HG02759 (cell line): Measurements from ENCODE around the gene MIGA2.

Experiments
- ATAC-seq: cut with Tn5 transposase; IDR thresholded peaks from one replicate; pipeline ENCODE4 v1.9.1; 2021; ENCODE audit warnings: mild to moderate bottlenecking, moderate library complexity; ENCODE audit not compliant: unreplicated experiment

MIGA2 gene

DNA sequence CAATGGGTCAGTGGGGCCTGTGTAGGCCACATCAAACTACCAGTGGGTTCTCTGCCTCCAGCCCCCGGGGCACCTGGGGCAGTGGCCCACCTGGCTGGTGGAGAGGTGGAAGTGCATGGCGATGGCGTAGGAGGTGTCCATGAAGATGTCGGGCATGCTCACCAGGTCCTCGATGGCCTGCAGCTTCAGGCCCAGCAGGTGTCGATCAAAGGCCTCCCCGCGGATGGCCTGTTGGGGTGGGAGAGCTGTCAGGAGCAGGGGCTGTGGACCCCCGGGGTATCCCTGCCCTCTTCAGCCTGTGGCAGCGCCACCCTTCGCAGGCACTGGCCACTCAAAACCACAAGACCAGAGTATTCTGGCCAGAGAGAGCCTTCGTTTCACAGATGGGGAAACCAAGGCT lies 59.5 kb downstream of the MIGA2 start:
- no peak for ATAC-seq

DNA sequence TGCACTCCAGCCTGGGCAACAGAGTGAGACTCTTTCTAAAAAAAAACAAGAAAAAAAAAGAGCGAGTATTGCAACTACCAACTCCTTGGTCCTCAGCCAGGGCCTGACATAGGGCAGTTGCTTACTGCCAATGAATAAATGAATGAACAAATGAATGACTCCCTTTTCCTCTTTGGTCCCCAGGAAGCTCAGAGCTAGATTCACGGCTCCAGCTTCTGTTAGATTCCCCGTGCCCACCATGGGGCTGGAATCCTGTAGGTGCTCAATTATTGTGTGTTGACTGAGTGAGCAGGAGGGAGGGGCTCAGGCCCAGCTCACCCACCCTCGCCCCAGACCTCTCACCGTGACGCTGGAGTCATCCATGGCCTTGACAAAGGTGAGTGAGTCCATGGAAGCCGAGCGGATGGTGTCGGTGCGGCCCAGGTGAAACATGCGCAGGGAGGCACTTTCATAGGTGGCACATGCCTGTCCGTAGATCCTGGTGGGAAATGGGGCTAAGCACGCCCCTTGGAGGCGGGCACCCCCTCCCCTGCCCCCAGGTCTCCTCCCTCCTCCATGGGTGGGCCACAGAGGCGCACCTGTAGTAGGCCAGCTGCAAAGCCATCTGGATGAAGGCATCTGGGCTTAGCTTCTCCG lies 61.4 kb downstream of the MIGA2 start:
- ATAC-seq, result no peak

DNA sequence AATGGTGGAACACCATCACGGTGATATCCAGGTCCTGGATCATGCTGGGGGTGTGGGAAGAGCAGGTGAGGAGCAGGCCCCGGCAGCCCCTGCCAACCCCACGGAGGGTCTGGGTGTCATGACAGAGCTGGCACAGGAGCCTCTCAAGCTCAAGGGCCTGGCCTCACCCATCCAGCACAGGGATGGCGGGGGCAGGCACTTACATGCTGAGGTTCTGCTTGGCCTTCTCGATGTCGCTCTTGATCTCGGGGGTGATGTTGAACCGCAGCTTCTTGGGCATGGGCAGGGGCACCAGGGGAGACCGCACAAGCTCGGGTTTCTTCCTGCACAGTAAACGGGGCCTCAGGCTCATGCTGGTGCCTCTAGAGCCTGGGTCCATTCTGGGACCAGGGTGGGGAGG lies 61.9 kb downstream of the MIGA2 start:
- no peak for ATAC-seq

DNA sequence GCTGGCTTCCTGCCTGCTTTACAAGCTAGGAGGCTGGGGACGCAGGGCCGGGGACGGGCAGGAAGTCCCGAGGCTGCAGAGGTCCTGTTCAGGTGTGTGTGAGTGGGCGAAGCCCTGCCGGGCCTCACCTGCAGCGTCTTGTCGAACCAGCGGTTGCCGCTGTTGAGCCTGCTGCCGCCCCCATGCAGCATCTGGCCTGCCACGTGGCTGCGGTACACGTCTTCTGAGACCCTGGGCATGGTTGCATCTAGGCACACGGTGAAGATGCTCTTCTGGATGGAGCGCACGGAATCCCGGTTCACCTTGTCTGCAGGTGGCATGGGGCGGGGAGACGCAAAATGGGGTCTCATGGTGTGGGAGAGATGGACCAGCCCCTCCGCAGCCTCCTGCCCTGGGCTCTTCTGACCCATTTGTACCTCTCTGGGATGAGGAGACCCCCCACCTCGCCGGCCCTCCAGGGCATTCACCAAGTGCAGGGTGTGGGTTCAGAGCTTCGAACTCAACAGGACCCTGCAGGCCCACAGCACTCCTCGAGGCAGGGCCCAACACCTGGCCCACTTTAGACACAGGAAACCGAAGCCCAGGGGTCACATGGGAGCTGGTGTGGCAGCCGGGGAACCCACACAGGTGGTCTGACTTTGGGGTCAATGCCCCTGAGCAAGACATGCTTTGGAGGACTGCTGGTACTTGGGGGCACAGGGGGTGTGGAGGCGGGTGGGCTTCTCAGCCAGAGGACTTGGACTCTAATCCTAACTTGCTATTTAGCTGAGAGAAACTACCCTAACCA lies 64.2 kb downstream of the MIGA2 start:
- ATAC-seq, result no peak

DNA sequence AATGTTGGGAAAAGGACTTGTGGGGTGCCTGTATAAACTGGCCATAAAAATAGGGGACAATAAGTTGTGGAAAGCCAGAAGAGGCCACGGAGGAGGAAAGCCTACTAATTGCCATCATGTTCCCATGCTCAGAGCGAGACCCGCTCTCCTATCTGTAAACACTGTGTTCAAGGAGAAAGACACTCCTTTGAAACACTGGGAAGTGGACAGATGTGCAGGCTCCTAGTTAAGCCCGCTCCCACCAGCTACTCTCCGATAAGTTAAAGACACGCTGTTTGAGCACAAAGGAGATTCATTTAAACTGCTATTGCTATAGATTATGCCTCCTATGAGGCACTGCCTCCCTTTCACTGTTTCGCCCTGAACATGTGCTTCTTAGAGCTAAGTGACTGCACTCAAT lies 64.9 kb downstream of the MIGA2 start:
- no peak for ATAC-seq

DNA sequence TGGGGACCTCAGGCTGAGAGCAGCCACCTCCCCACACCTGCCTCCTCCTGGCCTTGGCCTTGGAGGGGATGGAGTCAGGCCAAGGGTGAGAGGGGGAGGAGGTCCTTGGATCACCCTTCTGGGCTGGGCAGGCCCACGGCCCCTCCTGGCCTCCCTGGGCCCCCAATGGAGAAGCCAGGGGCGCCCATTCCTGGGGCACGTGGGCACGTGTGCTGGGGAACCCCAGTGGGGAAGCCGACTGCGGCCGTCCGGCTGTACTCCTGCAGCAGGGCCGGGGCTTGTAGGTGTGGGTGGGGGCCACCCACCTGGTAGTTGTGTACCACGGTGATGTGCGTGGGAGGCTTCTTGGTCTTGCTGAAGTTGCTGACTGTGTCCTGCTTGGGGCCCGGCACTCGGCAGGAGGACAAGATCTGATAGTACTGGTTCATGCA lies 65.7 kb downstream of the MIGA2 start:
- ATAC-seq, result no peak

DNA sequence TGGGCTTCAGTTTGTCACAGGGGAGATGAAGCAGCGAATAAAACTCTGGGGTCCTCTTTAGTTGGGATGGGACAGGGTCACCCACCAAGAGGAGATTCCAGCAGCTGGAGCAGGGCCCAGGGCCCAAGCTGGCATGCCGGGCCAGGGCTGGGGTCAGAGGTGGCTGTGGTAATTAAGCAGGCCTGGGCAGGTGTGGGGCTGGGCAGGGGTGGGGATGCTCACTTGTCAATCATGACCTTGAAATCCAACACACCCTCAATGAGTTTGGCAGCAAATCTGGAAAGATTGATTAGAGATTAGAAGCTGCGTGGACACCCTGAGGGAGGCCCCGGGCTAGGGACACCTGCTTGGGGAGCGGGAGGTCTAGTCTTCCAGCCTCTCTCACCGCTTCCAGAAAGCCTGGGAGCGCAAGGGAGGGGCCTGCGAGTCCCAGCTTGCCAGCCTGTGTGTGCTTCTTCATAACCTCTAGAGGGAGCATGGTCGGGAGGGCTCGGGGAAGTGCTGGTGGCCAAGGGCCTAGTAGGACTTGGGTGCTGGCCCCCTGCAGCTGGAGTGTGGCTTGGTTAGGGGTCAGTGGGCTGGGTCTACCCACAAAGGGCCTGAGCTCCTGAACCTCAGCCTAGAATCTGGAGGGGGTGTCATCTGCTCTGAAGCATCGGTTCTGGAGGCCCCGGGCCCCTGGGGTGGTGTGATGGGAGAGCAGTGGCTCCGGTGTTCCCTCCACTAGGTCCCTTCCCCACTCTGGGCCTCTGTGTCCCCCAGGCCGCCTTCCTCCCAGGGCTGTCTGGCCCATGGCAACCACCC lies 66.6 kb downstream of the MIGA2 start:
- ATAC-seq, result no peak

DNA sequence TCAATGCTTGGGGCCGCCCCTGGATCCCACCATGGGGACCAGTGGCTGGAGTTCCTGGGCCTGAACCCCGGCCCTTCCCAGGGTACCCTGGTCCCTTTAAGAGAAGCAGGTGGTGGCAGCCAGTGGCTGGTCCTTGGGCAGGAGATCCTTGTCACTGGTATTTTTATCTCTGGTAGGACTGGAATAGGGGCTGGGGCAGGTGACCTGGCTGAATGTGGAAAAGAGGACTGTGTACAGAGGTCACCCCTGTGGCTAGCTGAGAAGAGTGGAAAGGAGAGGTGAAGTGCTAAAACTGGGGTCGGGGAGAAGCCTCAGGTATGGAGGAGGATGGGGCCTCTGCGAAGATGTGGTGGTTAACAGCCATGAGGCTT lies 67.2 kb downstream of the MIGA2 start:
- no peak for ATAC-seq

DNA sequence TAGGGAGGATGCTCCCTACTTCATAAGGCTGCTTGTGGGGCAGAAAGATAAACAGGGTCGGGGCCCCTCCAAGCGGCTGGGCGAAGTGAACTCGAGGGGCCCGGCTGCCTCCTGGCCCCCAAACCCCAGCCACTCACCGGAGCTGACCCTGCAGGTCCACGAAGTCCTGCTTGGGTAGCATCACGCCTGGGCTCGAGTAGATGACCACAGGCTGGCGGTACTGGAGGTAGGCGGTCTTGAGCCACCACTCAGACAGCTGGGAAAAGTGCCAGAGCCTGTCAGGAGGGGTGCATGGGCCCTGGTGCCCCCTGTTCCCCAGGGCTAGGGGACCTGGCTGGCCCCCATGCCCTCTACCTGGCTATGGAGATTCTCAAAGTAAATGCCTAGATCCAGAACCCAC lies 67.6 kb downstream of the MIGA2 start:
- no peak for ATAC-seq

DNA sequence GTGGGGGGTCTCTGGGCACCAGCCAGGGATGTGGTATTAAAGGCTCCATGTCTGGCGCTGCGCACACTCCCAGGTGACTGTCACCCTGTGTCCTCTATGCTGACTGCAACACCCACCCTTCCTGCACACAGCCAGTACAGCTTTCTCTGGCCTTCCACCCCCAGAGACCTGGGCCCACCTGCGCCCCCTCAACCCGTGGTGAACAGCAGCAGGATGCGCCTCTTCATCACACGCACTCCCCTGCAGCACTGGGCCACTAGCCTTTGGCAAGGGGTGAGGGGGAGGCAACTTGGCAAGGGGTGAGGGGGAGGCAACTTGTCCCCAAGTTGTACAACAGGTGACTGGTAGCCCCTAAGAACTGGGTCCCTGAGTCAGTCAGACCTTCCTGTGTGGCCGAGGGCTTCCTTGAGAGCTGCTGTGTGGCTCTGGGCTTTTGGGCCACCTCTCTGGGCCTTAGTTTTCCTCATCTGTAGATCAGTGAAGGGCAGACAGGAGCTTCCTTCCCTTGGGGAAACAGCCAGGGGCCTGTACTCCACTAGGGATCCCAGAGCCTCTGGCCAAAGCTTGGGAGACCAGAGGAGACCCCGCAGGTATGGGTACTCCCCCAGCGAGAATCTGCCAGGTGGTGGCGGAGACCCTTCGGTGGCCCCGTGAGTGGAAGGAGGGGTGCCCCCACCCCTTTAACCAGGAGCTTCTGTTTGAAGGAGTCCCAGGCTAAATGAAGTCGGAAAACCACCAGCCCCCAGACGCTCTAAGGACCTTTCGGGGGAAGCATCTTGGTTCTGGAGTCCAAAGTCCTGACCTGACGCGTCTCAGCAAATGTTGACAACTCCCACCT lies 69.7 kb downstream of the MIGA2 start:
- ATAC-seq, result no peak

DNA sequence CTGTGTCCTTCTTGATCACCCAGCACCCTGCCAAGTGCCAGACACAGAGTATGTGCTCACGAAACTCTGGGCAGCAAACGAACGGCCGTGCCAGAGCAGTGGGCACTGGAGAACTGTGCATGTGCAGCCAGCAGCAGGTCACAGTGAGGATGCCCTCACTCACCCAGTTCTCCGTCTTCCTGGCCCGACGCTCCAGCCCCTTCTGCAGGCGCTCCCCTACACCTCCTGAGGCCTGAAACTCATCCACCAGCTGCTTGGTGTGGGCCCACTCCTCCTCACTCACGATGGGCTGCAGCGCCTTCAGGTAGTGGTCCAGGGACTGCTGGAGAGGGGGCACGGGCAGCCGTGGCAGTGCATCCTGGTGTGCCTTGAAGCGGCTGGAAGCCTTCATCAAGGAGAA lies 71.2 kb downstream of the MIGA2 start:
- no peak for ATAC-seq

DNA sequence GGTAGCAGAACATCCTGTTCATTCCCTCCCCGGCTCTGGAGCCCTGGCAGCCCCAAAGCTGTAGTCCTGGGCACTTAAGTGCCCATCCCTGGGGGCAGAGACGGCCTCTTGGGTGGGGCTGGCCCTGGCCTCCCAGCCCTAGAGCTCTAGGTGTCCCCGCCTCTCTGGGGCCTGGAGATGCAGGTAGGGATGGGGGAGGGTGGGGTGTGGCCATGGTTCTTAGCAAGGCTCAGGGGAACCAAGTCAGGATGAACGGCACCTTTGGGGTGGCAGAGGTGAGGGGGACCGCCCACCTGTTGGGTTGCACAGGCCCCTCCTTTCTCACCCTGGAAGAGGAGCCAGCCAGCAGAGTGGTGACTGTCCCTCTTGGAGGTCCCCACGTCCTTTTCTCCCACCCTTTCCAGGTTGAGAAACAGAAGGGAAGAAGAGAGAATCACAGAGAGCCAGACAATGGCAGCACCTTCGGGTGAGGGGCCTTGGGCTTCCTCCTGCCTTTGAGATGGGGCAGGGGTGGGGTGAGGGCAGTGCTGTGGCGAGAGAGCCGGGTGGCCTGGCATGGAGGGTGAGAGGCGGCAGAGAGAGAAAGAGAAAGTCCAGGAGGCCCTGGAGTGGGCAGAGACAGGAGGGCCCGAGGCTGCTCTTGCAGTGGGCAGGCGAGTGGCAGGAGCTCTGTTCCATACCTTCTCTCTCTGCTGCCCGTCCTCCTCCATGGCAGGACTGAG lies 71.8 kb downstream of the MIGA2 start:
- ATAC-seq, result no peak

DNA sequence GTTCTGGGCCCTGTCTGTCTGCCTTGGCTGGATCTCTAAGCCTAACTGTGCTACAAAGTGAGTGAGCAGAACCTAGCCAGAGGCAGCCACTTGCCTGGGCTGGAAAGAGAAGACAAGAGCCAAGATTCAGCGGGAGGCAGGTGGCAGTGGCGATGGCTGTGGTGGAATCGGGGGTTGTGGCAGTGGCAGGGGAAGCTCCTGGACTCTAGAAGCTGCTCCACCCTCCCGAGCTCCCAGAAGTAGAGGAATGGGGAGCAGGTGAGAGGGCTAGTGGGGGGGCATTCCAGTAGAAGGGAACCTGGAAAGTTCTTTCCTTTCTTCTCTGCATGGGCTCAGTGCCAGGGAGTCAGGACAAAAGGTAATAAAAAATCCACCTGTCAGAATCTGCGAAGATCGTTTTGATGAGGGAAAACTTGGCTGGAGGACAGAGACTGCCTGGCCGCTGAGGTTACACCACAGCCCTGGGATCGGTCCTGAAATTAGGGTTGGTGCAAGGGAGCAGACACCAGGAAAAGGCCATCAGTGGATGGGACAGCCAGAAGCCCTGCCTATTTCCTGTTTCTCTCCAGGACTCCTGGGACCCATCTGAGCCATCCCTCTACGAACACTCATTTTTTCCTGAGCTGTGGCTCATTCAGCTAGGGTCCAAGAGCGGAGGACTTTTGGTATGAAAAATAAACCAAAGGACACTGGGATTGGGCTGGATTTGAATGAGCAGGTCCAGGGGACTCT lies 72.5 kb downstream of the MIGA2 start:
- no peak for ATAC-seq

DNA sequence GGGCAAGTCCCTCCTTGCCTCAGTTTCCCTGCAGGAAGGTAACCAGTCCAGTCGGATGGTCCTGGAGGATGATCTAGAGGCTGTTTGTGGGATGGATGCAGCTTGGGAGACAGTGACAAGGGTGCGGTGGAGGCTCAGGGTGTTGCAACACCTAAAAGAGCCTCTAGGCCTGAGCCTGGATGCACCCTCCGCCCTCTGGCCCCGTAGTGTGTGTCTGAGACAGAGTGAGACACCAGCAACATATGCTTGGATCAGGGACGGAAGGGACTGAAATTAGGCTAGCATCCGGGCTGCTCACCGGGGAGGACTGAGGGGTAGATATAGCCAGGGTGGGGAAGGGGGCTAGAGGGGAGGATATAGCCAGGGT lies 73.1 kb downstream of the MIGA2 start:
- ATAC-seq, result no peak

DNA sequence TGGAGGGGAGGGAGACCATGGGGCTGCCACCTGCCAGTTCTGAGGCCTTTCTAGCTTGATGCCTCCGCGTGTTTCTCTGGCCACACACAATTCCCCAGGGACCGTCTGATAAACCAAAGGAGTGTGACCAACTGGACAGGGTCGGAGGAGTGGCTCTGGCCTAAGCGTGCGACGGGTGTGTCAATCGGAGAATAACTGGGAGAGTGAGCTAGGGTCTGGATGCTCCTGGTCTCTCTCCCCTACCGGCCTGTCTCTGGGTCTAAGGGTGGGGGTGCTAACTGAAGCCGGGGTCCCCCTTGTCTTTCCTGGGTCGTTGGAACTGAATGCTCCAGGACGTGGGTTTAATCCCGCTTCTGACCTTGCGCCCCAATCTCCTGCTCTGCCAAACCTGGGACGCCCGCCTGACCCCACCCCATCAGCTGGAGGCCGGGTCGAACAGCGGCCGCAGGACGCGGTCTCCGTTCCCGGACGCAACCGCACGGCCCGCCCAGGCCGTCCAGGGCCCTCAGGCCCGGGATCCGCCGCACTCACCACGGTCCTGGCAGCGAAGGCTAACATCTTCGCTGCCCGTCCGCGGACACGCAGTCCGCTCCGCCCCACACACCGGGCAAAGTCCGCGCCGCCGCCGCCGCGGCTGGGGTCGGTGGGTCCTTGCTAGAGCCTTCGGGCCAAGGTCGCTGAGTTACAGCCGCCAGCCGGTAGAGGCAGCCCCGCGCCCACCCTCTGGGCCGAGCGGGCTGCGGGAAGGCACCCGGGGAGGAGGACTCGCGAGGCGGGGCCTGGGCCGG lies 73.7 kb downstream of the MIGA2 start:
- no peak for ATAC-seq

DNA sequence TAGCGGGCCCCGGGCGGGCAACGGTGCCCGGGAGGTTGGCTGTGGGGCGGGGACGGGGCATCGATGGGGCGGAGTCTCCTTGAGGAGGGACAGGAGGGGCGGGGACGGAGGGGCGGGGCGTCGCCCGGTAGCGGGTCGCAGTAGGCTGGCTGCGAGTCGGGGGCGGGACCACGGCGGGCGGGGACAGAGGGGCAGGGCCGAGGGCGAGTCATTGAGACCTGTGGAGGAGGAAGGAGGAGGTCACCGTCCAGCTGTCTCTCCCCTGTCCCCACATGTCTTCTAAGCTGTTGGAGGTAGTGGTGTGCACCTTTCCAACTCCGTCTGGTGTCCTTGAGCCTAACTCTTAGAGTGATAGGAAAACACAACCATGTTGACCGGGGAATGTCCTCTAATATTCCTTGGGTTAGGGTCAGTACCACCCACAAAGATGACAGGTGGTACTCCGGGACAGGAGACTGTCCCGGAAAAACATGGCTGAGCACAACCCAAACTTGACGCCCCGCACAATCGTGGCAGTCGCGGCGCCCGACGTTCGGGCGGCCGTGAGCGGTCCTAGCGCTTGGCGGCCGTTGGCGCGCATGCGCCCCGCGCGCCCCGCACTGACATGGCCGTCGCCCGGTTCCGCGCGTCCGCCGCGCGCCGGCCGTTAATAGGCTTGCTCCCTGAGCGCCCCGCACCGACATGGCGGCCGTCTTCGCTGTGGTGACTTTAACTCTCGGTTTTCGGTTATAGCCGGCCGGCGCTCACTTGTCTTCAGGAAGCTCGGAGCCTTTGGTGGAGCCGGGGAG lies 74.5 kb downstream of the MIGA2 start, which contains the start of the genes CRAT and PTPA:
TSS of gene CRAT (minus strand) at position 54 of the 788 bp plus-strand sequence. CDS start 284 bp downstream, outside the sequence.
TSS of gene PTPA (plus strand) at position 676 of the 788 bp plus-strand sequence. CDS start 186 bp downstream, outside the sequence.
- peak; percentile 89 for ATAC-seq

DNA sequence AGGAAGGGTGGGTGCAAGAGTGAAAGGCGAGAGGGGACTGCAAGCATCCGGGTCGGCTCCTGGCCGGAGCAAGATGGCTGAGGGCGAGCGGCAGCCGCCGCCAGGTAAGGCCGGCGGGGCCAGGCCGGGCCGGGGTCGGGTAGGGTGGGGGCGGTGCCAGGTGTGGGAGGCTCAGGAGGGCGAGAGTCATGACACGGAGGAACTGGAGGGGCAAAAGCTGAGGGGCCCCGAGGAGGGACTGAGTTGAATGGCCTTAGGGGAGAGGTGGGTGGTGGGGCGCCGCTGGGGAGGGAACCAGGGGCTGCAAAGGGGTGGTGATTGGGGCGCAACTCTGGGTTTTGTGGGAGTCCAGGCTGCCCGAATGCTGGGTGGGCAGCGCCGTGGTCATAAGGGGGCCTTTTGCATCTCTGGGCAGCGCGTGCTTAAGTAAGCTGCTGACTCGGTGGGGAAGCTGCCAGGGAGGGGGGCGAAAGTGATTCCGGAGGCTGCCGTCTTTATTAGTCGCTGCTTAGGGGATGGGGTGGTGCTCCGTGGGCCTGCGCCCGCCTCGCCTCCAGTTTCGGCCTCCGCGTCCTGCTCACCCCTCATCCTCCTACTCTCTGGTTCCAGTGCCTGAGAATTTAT lies 75.2 kb downstream of the MIGA2 start:
- peak; percentile 36 for ATAC-seq
